K562 (cell line): ENCODE results near the gene MARK3. TPM values are rescaled to one million over a fixed set of nuclear protein-coding genes. Genes with fewer than 3 reads are reported as not detected.
A peak's percentile ranks its signal among the peaks of the same experiment; 100 is the strongest.

Source experiments
- ATAC-seq: fragments of 200-7000 bp; cut with Tn5 transposase; 3 replicates; pipeline ENCODE4 v1.9.1; 2020; ENCODE audit warnings: moderate library complexity
- BruUV-seq: library from RNA; stranded (reverse); fragments of 400-500 nt; replicated peaks from 2 replicates; lab custom pipeline; 2021; lab: Mats Ljungman, UMichigan
- CTCF ChIA-PET: fragments of 300-600 bp; formaldehyde crosslinking; extraction: SDS; loops from one replicate; lab custom pipeline; 2021; ENCODE audit warnings: low intra/inter-chr PET ratio; lab: Yijun Ruan, JAX
- POLR2A ChIA-PET: fragments of 300-600, 350-650 bp; sonication (Branson Sonifier 250); formaldehyde crosslinking; extraction: SDS; loops from one replicate; lab custom pipeline; 2021; ENCODE audit warnings: antibody characterized with exemption, inconsistent platforms; lab: Yijun Ruan, JAX
- DNase-seq, 4 experiments: peaks; one replicate each; pipeline versions ENCODE4 v3.0.0 to v3.0.0-alpha.2; 2011 to 2018; ENCODE audit warnings: low spot score in 3 of 4, mixed read lengths in 3 of 4; ENCODE audit errors: extremely low read depth in 1 of 4
- FAIRE-seq: peaks from 2 replicates; lab custom pipeline; 2011; peaks lifted over from hg19 to GRCh38; lab: Jason Lieb, UNC
- H2AFZ ChIP-seq: 2 replicates; pipeline ENCODE4 v1.6.0; 2011; ENCODE audit warnings: low read depth, low read length, control low read depth, inconsistent platforms
- H3K27ac ChIP-seq: fragments of 200-600 bp; 3 replicates; pipeline ENCODE4 v1.8.0; 2011; ENCODE audit warnings: low read depth, mild to moderate bottlenecking, control low read depth, inconsistent platforms, low read length, moderate library complexity, mixed read lengths; ENCODE audit errors: extremely low read depth
- H3K27me3 ChIP-seq, 2 experiments: fragments of 300-600 bp in 1 of 2; 2 replicates in 1 of 2; 3 replicates in 1 of 2; pipeline versions ENCODE4 v1.6.0 to v1.8.0; 2011; ENCODE audit warnings: inconsistent platforms in 2 of 2, low read length in 2 of 2, mild to moderate bottlenecking in 1 of 2, mixed read lengths in 1 of 2, moderate library complexity in 1 of 2; ENCODE audit not compliant: control insufficient read depth in 2 of 2, insufficient read depth in 2 of 2
- H3K36me3 ChIP-seq: fragments of 300-600 bp; 3 replicates; pipeline ENCODE4 v1.8.0; 2011; ENCODE audit warnings: mild to moderate bottlenecking, low read length, inconsistent platforms; ENCODE audit not compliant: control insufficient read depth, insufficient read depth
- H3K4me1 ChIP-seq, 2 experiments: fragments of 200-600 bp in 1 of 2; replicated peaks in 1 of 2; 2 replicates in 1 of 2; 3 replicates in 1 of 2; pipeline versions ENCODE4 v1.5.1 to v1.8.0; 2011; ENCODE audit warnings: inconsistent platforms in 2 of 2, low read length in 2 of 2, mild to moderate bottlenecking in 1 of 2, mixed read lengths in 1 of 2, moderate library complexity in 1 of 2; ENCODE audit not compliant: control insufficient read depth in 2 of 2, insufficient read depth in 2 of 2
- H3K4me2 ChIP-seq: 2 replicates; pipeline ENCODE4 v1.6.1; 2011; ENCODE audit warnings: low read length, control low read depth, inconsistent platforms, mixed read lengths; ENCODE audit not compliant: insufficient read depth
- H3K4me3 ChIP-seq: fragments of 200-600 bp; sonication (generic), shearing (Covaris generic); 2 replicates; pipeline ENCODE4 v1.5.1; 2016; ENCODE audit warnings: control low read depth, inconsistent platforms
- H3K79me2 ChIP-seq: fragments of 200-600 bp; 3 replicates; pipeline ENCODE4 v1.8.0; 2011; ENCODE audit warnings: low read length, inconsistent platforms; ENCODE audit not compliant: control insufficient read depth, insufficient read depth
- H3K9ac ChIP-seq, 2 experiments: 2 replicates each; pipeline versions ENCODE4 v1.6.0 to v1.6.1; 2011; ENCODE audit warnings: low read depth in 2 of 2, low read length in 2 of 2, control low read depth in 1 of 2, inconsistent platforms in 1 of 2, mild to moderate bottlenecking in 1 of 2, mixed read lengths in 1 of 2; ENCODE audit not compliant: insufficient read depth in 1 of 2
- H3K9me1 ChIP-seq: one replicate; pipeline ENCODE4 v1.6.0; 2011; ENCODE audit warnings: inconsistent platforms, mild to moderate bottlenecking, low read length, moderate library complexity; ENCODE audit not compliant: control insufficient read depth, insufficient read depth
- H3K9me3 ChIP-seq: replicated peaks from 2 replicates; pipeline ENCODE4 v1.5.1; 2011; ENCODE audit warnings: low read depth, low read length, inconsistent platforms; ENCODE audit not compliant: control insufficient read depth, insufficient read depth
- H4K20me1 ChIP-seq: replicated peaks from 2 replicates; pipeline ENCODE4 v1.6.1; 2011; ENCODE audit warnings: low read length, inconsistent platforms, mixed read lengths; ENCODE audit not compliant: control insufficient read depth, insufficient read depth
- CAMTA2 ChIP-seq: fragments of 250-450 bp; sonication (Bioruptor Pico); conservative IDR thresholded peaks from 2 replicates; pipeline ENCODE4 v1.5.1; 2022
- DIDO1 ChIP-seq: fragments of 450-650 bp; IDR thresholded peaks from 2 replicates; pipeline ENCODE4 v1.6.1; 2016; ENCODE audit warnings: low read depth, missing biosample characterization, missing genetic modification characterization
- HMG20A ChIP-seq: fragments of 450-650 bp; formaldehyde crosslinking; conservative IDR thresholded peaks from 2 replicates; pipeline ENCODE4 v1.4.0; 2020; ENCODE audit warnings: mild to moderate bottlenecking, mixed read lengths
- KLF13 ChIP-seq: fragments of 450-650 bp; IDR thresholded peaks from 2 replicates; pipeline ENCODE4 v1.6.1; 2016; ENCODE audit warnings: missing genetic modification characterization, low read depth, mild to moderate bottlenecking, missing compliant biosample characterization, moderate library complexity, borderline replicate concordance
- NR4A1 ChIP-seq, 2 experiments: fragments of 250-450 bp in 1 of 2; fragments of 450-650 bp in 1 of 2; sonication (Bioruptor Pico) in 1 of 2; IDR thresholded peaks; 2 replicates each; pipeline versions ENCODE4 v1.4.0 to v1.6.1; 2016 to 2020; ENCODE audit warnings: mild to moderate bottlenecking in 2 of 2, missing compliant biosample characterization in 1 of 2, missing genetic modification characterization in 1 of 2, moderate library complexity in 1 of 2
- ZFPM2 ChIP-seq: fragments of 250-450 bp; sonication (Bioruptor Pico); IDR thresholded peaks from 2 replicates; pipeline ENCODE4 v1.5.1; 2022; ENCODE audit warnings: mild to moderate bottlenecking
- ZNF121 ChIP-seq: sonication (generic); formaldehyde crosslinking; conservative IDR thresholded peaks from 2 replicates; pipeline ENCODE4 v1.8.0; 2022; ENCODE audit warnings: missing genetic modification reagents
- ZNF124 ChIP-seq: sonication (generic); formaldehyde crosslinking; IDR thresholded peaks from 2 replicates; pipeline ENCODE4 v1.8.1; 2022; ENCODE audit warnings: missing genetic modification reagents
- ZNF551 ChIP-seq: fragments of 250-450 bp; sonication (Bioruptor Pico); IDR thresholded peaks from 2 replicates; pipeline ENCODE4 v1.5.0; 2021; ENCODE audit warnings: mild to moderate bottlenecking, moderate library complexity
- WGBS: fragments of 100-300 bp; shearing (Covaris generic); methylation state at CpG from one replicate; pipeline ENCODE4 v1.1.6; 2016; ENCODE audit warnings: low coverage, mixed read lengths; ENCODE audit not compliant: insufficient coverage; ENCODE audit errors: missing lambda C conversion rate; 5-methylcytosine and 5-hydroxymethylcytosine counted together
- in situ Hi-C: fragments of 300-500 bp; cut with MboI; formaldehyde crosslinking; loops from 4 replicates; pipeline ENCODE4 v1.15.0; 2018; ENCODE audit warnings: inconsistent platforms, mixed read lengths
- intact Hi-C: fragments of 100-400 bp; cut with micrococcal nuclease; formaldehyde crosslinking; loops from 2 replicates; pipeline ENCODE4 v1.14.2; 2022
- polyA plus RNA-seq, 8 experiments: library from polyadenylated mRNA; depleted of rRNA in 4 of 8; stranded (reverse) in 5 of 8; unstranded in 3 of 8; fragments of >200 nt; fragmentation: Nextera tagmentation in 2 of 8; fragmentation: Illumina TruSeq in 1 of 8; extraction: Ambion mirVana in 2 of 8; extraction: Trizol in 1 of 8; gene quantifications; 2 replicates each; pipeline versions ENCODE4 v1.2.1 to v1.2.3, GENCODE V29; 2011 to 2014; ENCODE audit warnings: inconsistent platforms in 1 of 8, missing spikeins in 1 of 8
- total RNA-seq, 7 experiments: library from RNA; depleted of rRNA in 6 of 7; stranded (reverse); fragments of >200 nt in 6 of 7; fragmentation: Illumina TruSeq in 2 of 7; extraction: Trizol in 2 of 7; gene quantifications; 2 replicates each; pipeline versions ENCODE4 v1.2.1 to v1.2.3, GENCODE V29; 2011 to 2021; ENCODE audit warnings: low replicate concordance in 1 of 7
- TF ChIP-seq, protein P1 (sequence below): fragments of 250-450 bp; sonication (Bioruptor Pico); IDR thresholded peaks from 2 replicates; pipeline ENCODE4 v1.8.0; 2021; ENCODE audit warnings: moderate library complexity, mild to moderate bottlenecking, inconsistent platforms

The MARK3 gene
- total and polyA plus RNA-seq, 9 of the 15 experiments (the other 6 are each of a cell fraction or from before 2014, with no cell fraction given) = 10.1 to 68.7 (median 56.3) TPM

DNA sequence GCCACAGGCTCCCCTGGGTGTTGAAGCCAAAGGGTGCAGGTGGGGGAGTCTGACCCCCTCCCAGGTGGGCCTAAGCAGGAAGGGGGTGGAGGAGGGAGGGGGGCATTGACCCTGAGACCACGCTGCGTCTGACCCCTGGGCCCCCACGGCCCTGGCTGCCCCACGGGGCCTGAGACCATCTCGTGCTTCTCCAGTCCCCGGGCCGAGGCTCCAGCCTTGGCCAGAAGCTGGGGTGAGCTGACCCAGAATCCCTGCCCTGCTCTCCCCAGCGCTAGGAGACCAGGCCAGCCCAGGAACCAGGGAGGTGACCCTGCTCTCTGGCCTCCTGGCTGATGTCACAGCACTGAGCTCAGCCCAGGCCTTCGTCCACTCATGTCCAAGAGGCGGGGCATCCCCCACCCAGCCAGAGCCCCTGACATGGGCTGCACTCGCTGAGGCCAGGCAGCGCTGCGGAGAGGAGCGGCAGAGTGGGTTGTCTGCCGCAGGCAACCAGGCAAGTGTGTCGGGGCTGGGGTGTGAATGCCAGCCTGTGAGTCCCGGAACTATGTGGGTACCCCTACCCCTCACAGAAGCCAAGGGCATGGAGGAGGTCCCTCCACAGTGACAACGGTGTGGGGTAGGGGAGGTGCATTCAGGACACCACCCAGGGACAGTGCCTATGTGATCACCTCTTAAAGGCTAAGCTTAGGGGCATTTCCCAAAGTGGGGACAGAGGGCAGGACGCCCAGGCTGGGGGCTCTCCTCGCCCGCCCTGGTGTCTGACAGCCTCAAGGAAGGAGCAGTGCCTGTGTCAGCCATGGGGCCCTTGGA is 150.1 kb downstream of the MARK3 start:
- Histone ChIP-seq H2AFZ (no peak overlapping the region), H3K4me3 (no peak overlapping the region)
- peak; percentile 17; the same call in 1 of the 3 replicates for ATAC-seq
- TF ChIP-seq NR4A1 (CRISPR knock-in tag; IDR thresholded peaks at IDR 0.05) (no peak), NR4A1 (tag; IDR thresholded peaks at IDR 0.05) (no peak), ZNF551 (CRISPR knock-in tag) (no peak), CAMTA2 (no peak), DIDO1 (tag) (no peak), ZNF124 (CRISPR knock-in tag) (no peak), KLF13 (no peak), HMG20A (no peak), ZFPM2 (CRISPR knock-in tag) (no peak), ZNF121 (CRISPR knock-in tag) (no peak)
- TF ChIP-seq, protein P1, sequence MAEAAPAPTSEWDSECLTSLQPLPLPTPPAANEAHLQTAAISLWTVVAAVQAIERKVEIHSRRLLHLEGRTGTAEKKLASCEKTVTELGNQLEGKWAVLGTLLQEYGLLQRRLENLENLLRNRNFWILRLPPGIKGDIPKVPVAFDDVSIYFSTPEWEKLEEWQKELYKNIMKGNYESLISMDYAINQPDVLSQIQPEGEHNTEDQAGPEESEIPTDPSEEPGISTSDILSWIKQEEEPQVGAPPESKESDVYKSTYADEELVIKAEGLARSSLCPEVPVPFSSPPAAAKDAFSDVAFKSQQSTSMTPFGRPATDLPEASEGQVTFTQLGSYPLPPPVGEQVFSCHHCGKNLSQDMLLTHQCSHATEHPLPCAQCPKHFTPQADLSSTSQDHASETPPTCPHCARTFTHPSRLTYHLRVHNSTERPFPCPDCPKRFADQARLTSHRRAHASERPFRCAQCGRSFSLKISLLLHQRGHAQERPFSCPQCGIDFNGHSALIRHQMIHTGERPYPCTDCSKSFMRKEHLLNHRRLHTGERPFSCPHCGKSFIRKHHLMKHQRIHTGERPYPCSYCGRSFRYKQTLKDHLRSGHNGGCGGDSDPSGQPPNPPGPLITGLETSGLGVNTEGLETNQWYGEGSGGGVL (CRISPR knock-in tag) = no peak
- TF ChIP-seq, all 486 proteins: peak for 0
- POLR2A ChIA-PET = interaction anchor here (1.9 kb wide), 1 partner anchor 13 kb away, joined by 4 read pairs; the partner anchor contains the start of gene CKB
- Histone ChIP-seq H3K27me3 (no peaks in the 10 kb centered on the region), H4K20me1 (no peaks in the 10 kb centered on the region; the same call in 1 of the 2 replicates), H3K27ac (no peak overlapping the region), H3K36me3 (peaks cover 47% of the 10 kb centered on the region; the same call in 2 of the 3 replicates), H3K9me3 (no peaks in the 10 kb centered on the region), H3K9ac (no peak overlapping the region), H3K79me2 (peaks cover 11% of the 10 kb centered on the region), H3K9me1 (peaks cover 3% of the 10 kb centered on the region), H3K4me2 (no peak overlapping the region), H3K4me1 (peaks cover 0 to 83% of the 10 kb centered on the region in 2 experiments; a peak in 4 of 5 replicates)
- in situ Hi-C loops (loop anchor here (10.0 kb wide), 1 partner anchor 450 kb away; the partner anchor contains the start of gene LBHD2), intact Hi-C loops (no loop called here)
- CTCF ChIA-PET = no interaction called here
- DNase-seq (no peak), FAIRE-seq (no peak)
- 93% methylated on average over 11 of the region's 21 CpGs for WGBS
- BruUV-seq = no TSS peak
